Tracheal epithelial cell (primary cell): ENCODE results near the gene CHRM5. TPM values are rescaled to one million over a fixed set of nuclear protein-coding genes. Genes with fewer than 3 reads are reported as not detected.

ENCODE experiments used
- total RNA-seq: library from RNA; depleted of rRNA; stranded (reverse); fragments of >200 nt; gene quantifications from 2 replicates; pipeline ENCODE4 v1.2.1, GENCODE V29; 2014

The CHRM5 gene
- not detected in 2 replicates for total RNA-seq

GRCh38 chr15:33968224-33968623 lies at the start of gene CHRM5:
Gene CHRM5, plus strand, starts transcription at chr15:33968497. Its CDS starts 94,221 bp downstream, at chr15:34062718.

GRCh38 chr15:34038871-34039789 lies 70.8 kb downstream of the CHRM5 start, which contains the start of gene AVEN:
Gene AVEN, minus strand, starts transcription at chr15:34039204. Its CDS starts 158 bp downstream, at chr15:34039046.

GRCh38 chr15:34101366-34102174 lies 133.3 kb downstream of the CHRM5 start, which contains the start of the genes EMC7 and PGBD4:
Gene EMC7, minus strand, starts transcription at chr15:34101862. Its CDS starts 23 bp downstream, at chr15:34101839.
Gene PGBD4, plus strand, starts transcription at chr15:34102083. Its CDS starts 449 bp downstream, at chr15:34102532.

Other genes starting within 250 kb of the CHRM5 start
- gene AVEN, start 70.7 kb downstream of the CHRM5 start, total RNA-seq: 29.9 and 38.4 TPM in 2 replicates
- gene EMC7, start 133.4 kb downstream of the CHRM5 start, total RNA-seq: 21.7 and 27.3 TPM in 2 replicates
- gene PGBD4, start 133.6 kb downstream of the CHRM5 start, total RNA-seq: 1.2 and 1.5 TPM in 2 replicates
- 43.6 and 53.3 TPM in 2 replicates for gene KATNBL1, start 241.6 kb downstream of the CHRM5 start, total RNA-seq